Trophoblast cell (in vitro differentiated cells and primary cell): Measurements from ENCODE around the gene PDHX.

ENCODE experiments used
- DNase-seq, 2 donors: peaks; one replicate each; pipeline ENCODE4 v3.0.0-alpha.2; 2016
- H2AFZ ChIP-seq: 2 replicates; pipeline ENCODE4 v1.6.1; 2013; ENCODE audit warnings: low read length, moderate library complexity, mild to moderate bottlenecking; ENCODE audit not compliant: insufficient read depth, poor library complexity
- H2AK5ac ChIP-seq: 2 replicates; pipeline ENCODE4 v1.6.1; 2013; ENCODE audit warnings: mild to moderate bottlenecking, low read length
- H2BK120ac ChIP-seq: 2 replicates; pipeline ENCODE4 v1.6.1; 2013; ENCODE audit warnings: low read length, mild to moderate bottlenecking, moderate library complexity; ENCODE audit not compliant: insufficient read depth, poor library complexity
- H2BK12ac ChIP-seq: 2 replicates; pipeline ENCODE4 v1.6.1; 2013; ENCODE audit warnings: mild to moderate bottlenecking, low read length, moderate library complexity
- H2BK5ac ChIP-seq: 2 replicates; pipeline ENCODE4 v1.6.1; 2013; ENCODE audit warnings: low read length, low read depth, moderate library complexity, mild to moderate bottlenecking; ENCODE audit not compliant: poor library complexity
- H3K14ac ChIP-seq: 2 replicates; pipeline ENCODE4 v1.6.1; 2013; ENCODE audit warnings: mild to moderate bottlenecking, low read length
- H3K18ac ChIP-seq: 2 replicates; pipeline ENCODE4 v1.6.1; 2013; ENCODE audit warnings: mild to moderate bottlenecking, low read length
- H3K23ac ChIP-seq: 2 replicates; pipeline ENCODE4 v1.6.1; 2013; ENCODE audit warnings: low read length
- H3K27ac ChIP-seq: 2 replicates; pipeline ENCODE4 v1.5.1; 2013; ENCODE audit warnings: low read depth, mild to moderate bottlenecking, inconsistent platforms, low read length, moderate library complexity
- H3K27me3 ChIP-seq: 2 replicates; pipeline ENCODE4 v1.6.1; 2013; ENCODE audit warnings: inconsistent platforms, mild to moderate bottlenecking, low read length, moderate library complexity; ENCODE audit not compliant: insufficient read depth
- H3K36me3 ChIP-seq, 2 experiments: 1 replicate in 1 of 2; 2 replicates in 1 of 2; pipeline ENCODE4 v1.6.1; 2013; ENCODE audit warnings: low read length in 2 of 2, mild to moderate bottlenecking in 2 of 2, moderate library complexity in 1 of 2; ENCODE audit not compliant: insufficient read depth in 2 of 2, control insufficient read depth in 1 of 2
- H3K4ac ChIP-seq: 2 replicates; pipeline ENCODE4 v1.6.1; 2013; ENCODE audit warnings: low read depth, mild to moderate bottlenecking, low read length, moderate library complexity
- H3K4me1 ChIP-seq, 2 experiments: 1 replicate in 1 of 2; 2 replicates in 1 of 2; pipeline ENCODE4 v1.6.1; 2013; ENCODE audit warnings: low read length in 2 of 2, mild to moderate bottlenecking in 2 of 2, moderate library complexity in 1 of 2; ENCODE audit not compliant: insufficient read depth in 2 of 2, control insufficient read depth in 1 of 2
- H3K4me2 ChIP-seq: 2 replicates; pipeline ENCODE4 v1.6.1; 2013; ENCODE audit warnings: inconsistent platforms, mild to moderate bottlenecking, low read length, moderate library complexity
- H3K4me3 ChIP-seq: 2 replicates; pipeline ENCODE4 v1.5.1; 2013; ENCODE audit warnings: mild to moderate bottlenecking, low read depth, low read length, inconsistent platforms
- H3K79me1 ChIP-seq: one replicate; pipeline ENCODE4 v1.6.1; 2013; ENCODE audit warnings: low read length
- H3K79me2 ChIP-seq: 2 replicates; pipeline ENCODE4 v1.6.1; 2013; ENCODE audit warnings: low read length, mild to moderate bottlenecking; ENCODE audit not compliant: control insufficient read depth, insufficient read depth, poor library complexity
- H3K9ac ChIP-seq: 2 replicates; pipeline ENCODE4 v1.6.1; 2013; ENCODE audit warnings: mild to moderate bottlenecking, low read length
- H3K9me3 ChIP-seq: 2 replicates; pipeline ENCODE4 v1.6.1; 2013; ENCODE audit warnings: low read depth, mild to moderate bottlenecking, control low read depth, inconsistent platforms, low read length; ENCODE audit not compliant: insufficient read depth
- H4K12ac ChIP-seq: 2 replicates; pipeline ENCODE4 v1.6.1; 2013; ENCODE audit warnings: low read depth, mild to moderate bottlenecking, low read length, moderate library complexity
- H4K8ac ChIP-seq: 2 replicates; pipeline ENCODE4 v1.6.1; 2013; ENCODE audit warnings: low read depth, mild to moderate bottlenecking, low read length, moderate library complexity
- H4K91ac ChIP-seq: one replicate; pipeline ENCODE4 v1.6.1; 2013; ENCODE audit warnings: low read depth, mild to moderate bottlenecking, low read length, moderate library complexity
- WGBS: extraction: QIAGEN DNeasy Blood & Tissue Kit; methylation state at CpG from one replicate; pipeline ENCODE4 v1.1.7; 2013; ENCODE audit warnings: missing lambda C conversion rate; ENCODE audit not compliant: insufficient read length, insufficient coverage; ENCODE audit errors: extremely low coverage; 5-methylcytosine and 5-hydroxymethylcytosine counted together

The PDHX gene

DNA sequence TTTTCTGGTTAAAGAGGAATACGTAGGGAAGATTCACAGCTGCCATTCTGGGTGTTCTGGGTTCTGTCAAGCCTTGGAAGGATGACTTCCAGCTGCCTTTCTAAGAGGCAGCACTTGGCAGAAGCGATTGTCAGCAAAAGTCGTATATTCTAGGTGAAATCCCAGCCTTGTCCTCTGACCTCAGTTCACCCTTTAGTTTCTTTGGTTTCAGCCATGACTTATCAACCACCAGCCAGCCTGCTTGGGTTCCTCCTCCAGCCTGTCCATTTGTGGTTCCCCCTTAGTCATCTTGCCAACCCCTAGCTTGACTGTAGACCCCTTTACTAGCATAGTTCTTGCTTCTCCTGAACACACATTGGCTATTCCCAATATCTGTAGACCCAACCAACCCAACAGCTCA, 120.2 kb downstream of the PDHX start:
- peaks cover 18 to 36% of the 10 kb centered on the region in 2 experiments for H3K4me1 ChIP-seq
- no peaks in the 10 kb centered on the region for H3K36me3 ChIP-seq
- no peaks in the 10 kb centered on the region for H3K9me3 ChIP-seq
- H4K12ac ChIP-seq: no peak overlapping the region
- WGBS: no CpG with 5 or more reads among the region's 3 CpGs
- peak overlapping the region; percentile 55 for H2BK12ac ChIP-seq
- H2AFZ ChIP-seq: no peak overlapping the region
- DNase-seq: no peak
- H3K23ac ChIP-seq: no peak overlapping the region
- peak overlapping the region; percentile 68 for H2AK5ac ChIP-seq
- H3K27me3 ChIP-seq: no peaks in the 10 kb centered on the region
- peak overlapping the region; percentile 32 for H3K14ac ChIP-seq
- H3K27ac ChIP-seq: peak overlapping the region; percentile 88
- H3K4ac ChIP-seq: peak overlapping the region; percentile 24
- H3K4me3 ChIP-seq: no peak overlapping the region
- H3K4me2 ChIP-seq: no peak overlapping the region
- peak overlapping the region; percentile 54 for H3K18ac ChIP-seq
- H4K91ac ChIP-seq: peak overlapping the region; percentile 66
- H2BK120ac ChIP-seq: peak overlapping the region; percentile 76
- no peaks in the 10 kb centered on the region for H3K79me2 ChIP-seq
- H4K8ac ChIP-seq: no peak overlapping the region
- no peak overlapping the region for H3K9ac ChIP-seq
- H2BK5ac ChIP-seq: peak overlapping the region; percentile 45
- peaks cover 20% of the 10 kb centered on the region for H3K79me1 ChIP-seq

- no peak overlapping the region for H3K18ac ChIP-seq
- no peaks in the 10 kb centered on the region for H3K36me3 ChIP-seq
- no peak overlapping the region for H4K8ac ChIP-seq
- no peak overlapping the region for H3K23ac ChIP-seq
- H4K91ac ChIP-seq: no peak overlapping the region
- no peaks in the 10 kb centered on the region for H3K27me3 ChIP-seq
- no peak overlapping the region for H2BK12ac ChIP-seq
- H3K9ac ChIP-seq: no peak overlapping the region
- DNase-seq: peak in 1 of 2 donors; percentile 81
- H2AFZ ChIP-seq: no peak overlapping the region
- no peak overlapping the region for H2AK5ac ChIP-seq
- H3K79me1 ChIP-seq: peaks cover 9% of the 10 kb centered on the region
- no peaks in the 10 kb centered on the region for H3K79me2 ChIP-seq
- no peak overlapping the region for H3K4ac ChIP-seq
- peaks cover 9 to 24% of the 10 kb centered on the region in 2 experiments for H3K4me1 ChIP-seq
- H3K14ac ChIP-seq: no peak overlapping the region
- peak overlapping the region; percentile 16 for H2BK5ac ChIP-seq
- no peaks in the 10 kb centered on the region for H3K9me3 ChIP-seq
- H3K4me3 ChIP-seq: no peak overlapping the region
- no peak overlapping the region for H3K4me2 ChIP-seq
- no CpG with 5 or more reads among the region's 5 CpGs for WGBS
- peak overlapping the region; percentile 25 for H2BK120ac ChIP-seq
- H4K12ac ChIP-seq: no peak overlapping the region
- H3K27ac ChIP-seq: peak overlapping the region; percentile 35
Observed at GRCh38 chr11:35038211-35038928, 122.0 kb downstream of the PDHX start.

GRCh38 chr11:35039076-35039475, 122.7 kb downstream of the PDHX start:
- Histone ChIP-seq H2AK5ac (no peak overlapping the region), H3K4me2 (no peak overlapping the region), H3K23ac (no peak overlapping the region), H2BK12ac (no peak overlapping the region), H3K36me3 (no peaks in the 10 kb centered on the region), H3K79me1 (peaks cover 9% of the 10 kb centered on the region), H3K9ac (no peak overlapping the region), H3K18ac (no peak overlapping the region), H3K79me2 (no peaks in the 10 kb centered on the region), H3K4me1 (peaks cover 9 to 24% of the 10 kb centered on the region in 2 experiments), H3K4ac (no peak overlapping the region), H3K4me3 (no peak overlapping the region), H4K91ac (no peak overlapping the region), H3K14ac (no peak overlapping the region), H3K27me3 (no peaks in the 10 kb centered on the region), H3K27ac (no peak overlapping the region), H2BK120ac (no peak overlapping the region), H4K12ac (no peak overlapping the region), H3K9me3 (no peaks in the 10 kb centered on the region), H4K8ac (no peak overlapping the region), H2AFZ (no peak overlapping the region), H2BK5ac (no peak overlapping the region)
- WGBS: no CpG with 5 or more reads among the region's 3 CpGs
- no peak for DNase-seq

DNA sequence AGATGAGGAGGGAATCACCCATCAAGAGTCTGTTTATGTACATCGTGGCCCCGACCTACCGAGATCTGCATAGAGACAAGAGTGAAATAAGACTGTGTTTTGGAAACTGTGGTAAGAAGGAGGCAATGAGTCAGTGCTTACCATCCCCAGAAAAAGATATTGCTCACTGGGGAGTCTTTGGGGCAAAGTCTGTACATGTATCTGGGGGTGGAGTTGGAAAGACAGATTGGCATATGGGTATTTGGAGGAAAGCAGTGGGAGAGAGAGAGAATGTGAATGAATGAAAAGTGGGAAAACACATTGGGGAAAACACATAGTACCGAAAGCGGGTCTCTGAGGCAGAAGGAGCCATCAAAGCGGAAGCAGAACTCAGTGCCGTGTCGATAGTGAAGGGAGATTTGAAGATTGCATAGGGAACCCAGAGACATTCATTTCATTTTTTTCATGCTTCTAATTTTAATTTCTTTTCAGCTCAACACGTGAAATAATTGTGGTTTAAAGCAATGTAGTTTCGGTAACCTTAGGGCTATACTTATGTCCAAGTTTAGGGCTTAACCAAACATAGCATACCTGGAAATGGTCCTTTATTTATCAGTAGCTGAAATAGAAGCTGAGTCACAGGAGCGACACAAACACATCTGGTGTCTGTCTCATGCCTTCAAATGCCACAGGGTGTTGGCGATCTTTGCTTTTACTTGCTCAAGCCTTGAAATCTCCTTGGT, 124.0 kb downstream of the PDHX start:
- Histone ChIP-seq H4K12ac (no peak overlapping the region), H3K4ac (no peak overlapping the region), H4K91ac (peak overlapping the region; percentile 41), H3K27me3 (no peaks in the 10 kb centered on the region), H3K79me1 (peaks cover 8% of the 10 kb centered on the region), H3K14ac (peak overlapping the region; percentile 11), H3K79me2 (no peaks in the 10 kb centered on the region), H4K8ac (no peak overlapping the region), H2AK5ac (no peak overlapping the region), H3K27ac (no peak overlapping the region), H2BK12ac (peak overlapping the region; percentile 58), H3K18ac (no peak overlapping the region), H2BK120ac (no peak overlapping the region), H3K36me3 (no peaks in the 10 kb centered on the region), H3K4me3 (no peak overlapping the region), H2BK5ac (no peak overlapping the region), H3K23ac (no peak overlapping the region), H2AFZ (no peak overlapping the region), H3K9ac (no peak overlapping the region), H3K9me3 (no peaks in the 10 kb centered on the region), H3K4me2 (no peak overlapping the region), H3K4me1 (peaks cover 6 to 21% of the 10 kb centered on the region in 2 experiments)
- peak; percentile 49 to 80 for DNase-seq
- no CpG with 5 or more reads among the region's 12 CpGs for WGBS
